MV-4-11 (cell line): ENCODE measurements around the gene KIFAP3.
"Not testable (repeated sequence)": the region's sequence is repeated elsewhere in the genome, so short reads cannot be mapped to it uniquely, and the experiment has no call there.

Experiments used
- DNase-seq: peaks from one replicate; lab custom pipeline; 2025; lab: John Stamatoyannopoulos, UW

KIFAP3 gene

GRCh38 chr1:169886931-169887330 lies 187.6 kb downstream of the KIFAP3 start:
- no peak for DNase-seq

- DNase-seq = no peak
These were observed 188.1 kb downstream of the KIFAP3 start for GRCh38 chr1:169886422-169886821.

GRCh38 chr1:169885207-169885606 lies 189.3 kb downstream of the KIFAP3 start:
- DNase-seq = no peak

GRCh38 chr1:169884634-169885033 lies 189.9 kb downstream of the KIFAP3 start:
- no peak for DNase-seq

- DNase-seq = no peak
These were observed 192.4 kb downstream of the KIFAP3 start for GRCh38 chr1:169882039-169882511.

- no peak for DNase-seq
These were observed 195.3 kb downstream of the KIFAP3 start for GRCh38 chr1:169879034-169879840.

- DNase-seq = no peak
These were observed 196.0 kb downstream of the KIFAP3 start for GRCh38 chr1:169878498-169878897.

GRCh38 chr1:169877800-169878491 lies 196.5 kb downstream of the KIFAP3 start:
- DNase-seq = no peak

GRCh38 chr1:169874229-169874628 lies 200.3 kb downstream of the KIFAP3 start:
- DNase-seq = no peak

GRCh38 chr1:169873582-169874199 lies 200.8 kb downstream of the KIFAP3 start:
- no peak for DNase-seq

- DNase-seq = no peak
These were observed 201.6 kb downstream of the KIFAP3 start for GRCh38 chr1:169872906-169873305.

- not testable (repeated sequence) for DNase-seq
These were observed 202.5 kb downstream of the KIFAP3 start for GRCh38 chr1:169871988-169872387.
